ENCODE results near the gene PSORS1C2.
A peak's percentile ranks its signal among the peaks of the same experiment; 100 is the strongest.

The PSORS1C2 gene

GRCh38 chr6:31180500-31180899 lies 41.6 kb upstream of the PSORS1C2 start:
- Histone ChIP-seq H3K36me3 (replicated peaks; ENCODE audit: low read depth, low read length) (peaks cover 8% of the 10 kb centered on the region), H3K9me3 (ENCODE audit: insufficient read depth, low read length) (no peaks in the 10 kb centered on the region), H3K9ac (ENCODE audit: low read length) (no peak overlapping the region), H3K79me2 (ENCODE audit: low read length) (peaks cover 94% of the 10 kb centered on the region), H3K27me3 (ENCODE audit: low read depth, low read length) (no peaks in the 10 kb centered on the region), H4K20me1 (ENCODE audit: insufficient read depth, low read length) (peaks cover 22% of the 10 kb centered on the region), H3K4me3 (ENCODE audit: low read length) (no peak overlapping the region), H2AFZ (ENCODE audit: low read depth, low read length) (no peak overlapping the region), H3K4me2 (ENCODE audit: low read length) (no peak overlapping the region), H3K27ac (ENCODE audit: low read length) (no peak overlapping the region), H3K4me1 (ENCODE audit: low read length) (peaks cover 37% of the 10 kb centered on the region)
- no peak for TF ChIP-seq CTCF (IDR thresholded peaks at IDR 0.05; ENCODE audit: low read depth, low read length)
- TF ChIP-seq EZH2phosphoT487 (IDR thresholded peaks at IDR 0.05; ENCODE audit: low read depth) = no peak

- Histone ChIP-seq H3K9me3 (ENCODE audit: insufficient read depth, low read length) (no peaks in the 10 kb centered on the region), H3K27me3 (ENCODE audit: low read depth, low read length) (no peaks in the 10 kb centered on the region), H3K9ac (ENCODE audit: low read length) (no peak overlapping the region), H3K4me2 (ENCODE audit: low read length) (peak overlapping the region; percentile 14; the same call in 1 of the 2 replicates), H3K4me3 (ENCODE audit: low read length) (no peak overlapping the region), H4K20me1 (ENCODE audit: insufficient read depth, low read length) (peaks cover 24% of the 10 kb centered on the region), H3K4me1 (ENCODE audit: low read length) (peaks cover 37% of the 10 kb centered on the region), H3K79me2 (ENCODE audit: low read length) (peaks cover 94% of the 10 kb centered on the region), H2AFZ (ENCODE audit: low read depth, low read length) (no peak overlapping the region), H3K27ac (ENCODE audit: low read length) (no peak overlapping the region), H3K36me3 (replicated peaks; ENCODE audit: low read depth, low read length) (peaks cover 8% of the 10 kb centered on the region)
- TF ChIP-seq CTCF (IDR thresholded peaks at IDR 0.05; ENCODE audit: low read depth, low read length) (no peak), EZH2phosphoT487 (IDR thresholded peaks at IDR 0.05; ENCODE audit: low read depth) (no peak)
Observed at GRCh38 chr6:31179896-31180295, 41.0 kb upstream of the PSORS1C2 start.

- peak overlapping the region; percentile 72 for H3K4me2 ChIP-seq (ENCODE audit: low read length)
Observed at GRCh38 chr6:31179042-31179386, 40.1 kb upstream of the PSORS1C2 start.

More at GRCh38 chr6:31179042-31179386, 40.1 kb upstream of the PSORS1C2 start:
- peak overlapping the region; percentile 26; the same call in 1 of the 2 replicates for H3K9ac ChIP-seq (ENCODE audit: low read length)
- no peak for TF ChIP-seq CTCF (IDR thresholded peaks at IDR 0.05; ENCODE audit: low read depth, low read length)
- no peak for TF ChIP-seq EZH2phosphoT487 (IDR thresholded peaks at IDR 0.05; ENCODE audit: low read depth)
- peak overlapping the region; percentile 46 for H3K4me3 ChIP-seq (ENCODE audit: low read length)
- H3K79me2 ChIP-seq (ENCODE audit: low read length) = peaks cover 94% of the 10 kb centered on the region
- no peaks in the 10 kb centered on the region for H3K9me3 ChIP-seq (ENCODE audit: insufficient read depth, low read length)
- H3K27me3 ChIP-seq (ENCODE audit: low read depth, low read length) = no peaks in the 10 kb centered on the region
- H2AFZ ChIP-seq (ENCODE audit: low read depth, low read length) = no peak overlapping the region
- H3K27ac ChIP-seq (ENCODE audit: low read length) = peak overlapping the region; percentile 41
- peaks cover 37% of the 10 kb centered on the region for H3K4me1 ChIP-seq (ENCODE audit: low read length)
- H4K20me1 ChIP-seq (ENCODE audit: insufficient read depth, low read length) = peaks cover 24% of the 10 kb centered on the region
- H3K36me3 ChIP-seq (replicated peaks; ENCODE audit: low read depth, low read length) = peaks cover 8% of the 10 kb centered on the region
